Measurements from ENCODE around the gene SNRNP48.
A peak's percentile ranks its signal among the peaks of the same experiment; 100 is the strongest.

The SNRNP48 gene

GRCh38 chr6:7594579-7595125 lies 4.7 kb downstream of the SNRNP48 start:
- DNase-seq (ENCODE audit: low spot score): no peak

DNA sequence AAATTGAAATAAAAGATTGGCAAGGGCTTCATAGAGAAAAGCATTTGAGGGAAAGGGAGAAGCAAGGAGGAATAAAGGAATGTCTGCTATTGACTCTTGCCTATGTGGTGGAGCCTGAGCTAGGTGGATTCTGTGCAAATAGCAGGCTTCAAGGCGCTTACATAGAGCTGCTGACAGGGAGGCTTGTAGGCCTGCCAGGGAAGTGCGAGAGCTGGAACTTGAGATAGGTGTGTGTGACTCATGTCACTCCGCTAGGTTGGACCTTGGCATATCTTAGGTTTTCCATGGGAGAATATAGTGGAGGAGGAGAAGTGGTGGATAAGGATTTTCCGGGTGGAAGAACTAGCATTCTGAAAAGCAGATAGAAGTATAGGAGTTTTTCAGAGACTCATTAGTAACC lies 14.0 kb downstream of the SNRNP48 start:
- DNase-seq (ENCODE audit: low spot score): no peak

GRCh38 chr6:7604506-7604905 lies 14.5 kb downstream of the SNRNP48 start:
- DNase-seq (ENCODE audit: low spot score): no peak

DNA sequence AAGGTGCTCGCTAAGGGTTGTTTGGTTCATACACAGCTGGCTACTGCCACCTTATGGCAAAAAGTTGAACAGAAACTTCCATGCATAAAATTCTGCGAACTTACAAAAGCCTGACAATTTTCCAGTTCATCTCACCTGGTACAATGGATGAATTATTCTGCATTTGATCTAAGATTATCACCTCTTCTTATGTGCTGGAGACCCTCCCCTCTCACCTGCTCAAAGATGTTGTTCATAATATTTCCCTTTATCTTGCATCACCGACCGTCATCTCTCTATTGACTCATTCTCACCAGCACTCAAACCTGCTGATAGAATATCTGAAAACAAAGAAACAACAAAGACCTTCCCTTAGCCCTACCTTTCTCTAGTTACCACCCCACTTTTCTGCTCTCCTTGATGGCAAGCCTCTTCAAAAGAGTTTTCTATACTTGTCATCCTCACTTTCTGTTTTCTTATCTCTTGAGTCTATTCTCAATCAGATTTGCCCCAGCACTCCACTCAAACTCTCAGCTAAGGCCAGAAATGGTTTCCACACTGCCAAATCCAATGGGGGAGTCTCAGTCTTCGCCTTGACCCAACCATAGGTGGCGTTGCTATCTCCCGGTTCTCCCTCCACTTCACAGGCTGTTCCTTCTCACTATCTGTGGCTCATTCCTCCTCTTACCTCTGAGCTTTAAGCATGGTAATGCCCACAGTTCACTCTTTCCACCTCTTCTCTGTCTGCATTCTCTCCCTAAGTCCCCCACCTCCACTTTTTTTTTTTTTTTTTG lies 25.8 kb downstream of the SNRNP48 start:
- peak; percentile 67 for DNase-seq (ENCODE audit: low spot score)

DNA sequence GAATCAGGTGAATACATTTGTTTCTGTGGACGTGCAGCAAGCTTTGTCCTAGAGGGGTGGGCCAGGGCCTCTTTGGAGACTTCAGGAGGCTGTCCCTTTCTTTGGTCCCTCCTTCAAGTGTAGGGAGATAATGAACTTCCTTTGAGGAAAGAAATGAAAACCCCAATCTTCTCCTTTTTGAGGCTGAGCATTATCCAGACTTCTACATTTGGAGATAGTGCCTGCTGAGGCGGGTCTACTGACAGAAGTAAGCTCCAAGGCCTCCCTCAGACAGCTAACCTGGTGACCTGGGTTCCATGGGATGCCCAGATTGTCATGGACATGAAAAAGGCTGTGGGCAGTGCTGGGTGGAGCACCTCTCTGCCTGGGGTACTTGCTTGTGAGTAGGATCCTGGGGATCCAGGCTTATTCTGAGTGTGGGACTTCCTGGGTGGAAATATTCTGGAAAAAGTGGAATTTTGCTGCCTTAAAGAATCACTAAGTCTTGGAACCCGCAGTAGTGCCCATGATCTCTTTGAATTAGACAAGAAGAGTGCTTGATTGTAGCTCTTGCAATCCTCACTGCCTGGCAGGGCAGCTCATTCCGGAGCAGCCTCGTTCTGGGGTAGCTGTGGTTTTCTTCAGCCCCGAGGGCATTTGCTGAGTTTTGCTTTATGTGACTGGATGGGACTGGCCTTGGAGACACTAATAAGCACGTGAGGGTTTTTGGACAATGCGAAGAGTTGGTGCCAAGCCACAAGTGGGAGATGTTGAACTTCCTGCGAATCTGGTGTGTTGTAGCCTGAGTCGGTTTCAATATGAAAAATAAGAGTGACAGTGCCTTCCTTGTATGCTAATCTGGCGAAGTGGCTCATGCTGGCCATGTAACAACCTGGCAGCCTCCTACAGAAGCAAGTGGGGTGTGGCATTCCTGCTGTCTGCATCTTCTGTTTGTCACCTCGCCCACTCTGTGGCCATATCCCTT lies 28.1 kb downstream of the SNRNP48 start:
- no peak for DNase-seq (ENCODE audit: low spot score)

DNA sequence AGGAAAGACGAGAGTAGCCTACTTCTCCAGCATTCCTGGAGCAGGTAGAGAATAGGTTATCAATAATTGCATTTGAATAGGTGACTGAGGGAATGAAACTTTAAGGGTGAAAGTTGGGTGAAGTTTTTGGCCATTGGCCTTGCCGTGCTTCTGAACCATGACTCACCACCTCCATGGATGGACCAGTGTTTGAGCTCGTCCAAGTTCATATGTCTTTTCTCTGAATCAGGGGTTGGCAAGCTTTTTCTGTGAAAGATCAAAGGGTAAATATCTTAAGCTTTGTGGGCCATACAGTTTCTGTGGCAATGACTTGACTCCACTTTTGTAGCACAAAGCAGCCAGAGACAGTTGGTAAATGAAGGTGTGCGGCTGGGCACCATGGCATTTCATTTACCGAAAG lies 31.8 kb downstream of the SNRNP48 start:
- no peak for DNase-seq (ENCODE audit: low spot score)

- no peak for DNase-seq (ENCODE audit: low spot score)
These were observed 35.1 kb downstream of the SNRNP48 start for GRCh38 chr6:7624796-7625710.

GRCh38 chr6:7628479-7628878 lies 38.5 kb downstream of the SNRNP48 start:
- no peak for DNase-seq (ENCODE audit: low spot score)

GRCh38 chr6:7628909-7629308 lies 38.9 kb downstream of the SNRNP48 start:
- no peak for DNase-seq (ENCODE audit: low spot score)

GRCh38 chr6:7629321-7629720 lies 39.3 kb downstream of the SNRNP48 start:
- DNase-seq (ENCODE audit: low spot score): no peak

DNA sequence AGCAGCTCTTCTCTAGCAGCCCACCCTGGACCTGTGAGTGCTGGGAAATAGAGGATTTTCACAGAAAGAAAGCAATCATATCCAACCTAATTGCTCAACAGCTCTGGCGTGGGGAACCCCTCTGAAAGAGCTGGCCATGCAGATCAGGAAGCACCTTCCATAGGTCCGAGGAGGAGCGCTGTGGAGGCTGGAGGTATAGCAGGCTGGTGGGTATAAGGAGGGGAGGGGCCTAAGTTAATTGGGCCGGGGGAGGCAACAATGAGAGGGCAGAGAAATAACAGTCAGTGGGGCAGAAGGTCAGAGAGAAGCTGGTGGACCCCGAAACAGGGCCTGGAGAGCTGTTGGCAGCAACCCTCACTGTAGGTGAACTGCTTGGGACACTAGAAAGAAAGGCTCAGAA lies 40.8 kb downstream of the SNRNP48 start:
- no peak for DNase-seq (ENCODE audit: low spot score)

DNA sequence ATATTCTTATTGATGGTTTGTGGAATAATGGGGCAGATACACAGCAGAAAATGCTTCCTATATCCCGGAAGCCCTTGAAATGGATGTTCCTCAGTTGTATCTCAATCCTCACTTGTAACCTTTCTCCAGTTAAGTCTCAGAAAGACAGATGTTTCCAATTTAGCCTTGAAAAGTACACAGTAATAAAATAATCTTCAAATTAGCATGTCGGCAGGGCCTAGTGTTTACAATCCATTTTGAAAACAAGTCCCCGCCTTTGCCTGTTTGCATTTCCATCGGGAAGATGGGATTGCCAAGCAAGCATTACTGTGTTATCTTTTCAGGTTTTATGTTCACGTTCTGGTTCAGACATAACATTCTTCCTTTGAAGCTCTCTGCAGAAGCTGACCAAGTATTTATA lies 41.5 kb downstream of the SNRNP48 start:
- DNase-seq (ENCODE audit: low spot score): no peak

- no peak for DNase-seq (ENCODE audit: low spot score)
These were observed 42.7 kb downstream of the SNRNP48 start for GRCh38 chr6:7632501-7633290.

DNA sequence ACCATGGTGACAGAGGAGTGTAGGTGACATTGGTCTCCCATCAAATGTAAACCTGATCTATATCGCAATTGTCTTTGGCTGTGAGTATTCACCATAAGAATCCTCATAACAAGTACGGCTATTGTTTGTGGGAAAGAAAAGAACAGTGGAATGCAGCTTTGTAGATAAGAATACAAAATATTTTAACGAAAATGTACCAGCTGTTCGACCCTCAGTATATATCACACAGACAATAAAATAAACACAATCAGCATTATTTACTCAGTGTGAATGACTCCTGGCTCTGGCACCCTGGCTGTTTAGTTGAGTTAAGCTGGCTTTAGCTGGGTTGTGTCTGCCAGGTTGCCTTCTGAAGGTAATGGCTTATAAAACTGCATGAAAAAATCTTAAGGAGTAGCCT lies 43.4 kb downstream of the SNRNP48 start:
- DNase-seq (ENCODE audit: low spot score): no peak

GRCh38 chr6:7636151-7636550 lies 46.2 kb downstream of the SNRNP48 start:
- DNase-seq (ENCODE audit: low spot score): no peak

DNA sequence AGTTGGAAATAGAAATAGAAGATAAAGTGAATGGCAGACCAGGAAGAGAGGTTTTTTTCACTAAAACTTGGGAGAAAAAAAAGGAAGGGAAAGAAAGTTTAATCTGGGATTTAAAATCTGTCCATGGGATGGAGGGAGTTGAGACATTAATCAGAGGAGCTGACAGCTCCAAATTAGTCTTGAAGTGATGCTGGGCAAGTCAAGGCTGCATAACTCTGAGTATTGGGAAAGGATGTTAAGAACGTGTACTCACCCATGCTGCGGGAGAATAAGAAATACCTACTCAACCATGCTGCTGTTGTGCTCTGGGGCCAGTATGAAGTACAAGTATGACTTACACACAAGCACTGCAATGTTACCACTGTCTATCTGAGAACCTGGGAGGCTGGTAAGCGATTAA lies 47.5 kb downstream of the SNRNP48 start:
- DNase-seq (ENCODE audit: low spot score): no peak

GRCh38 chr6:7639427-7639826 lies 49.4 kb downstream of the SNRNP48 start:
- no peak for DNase-seq (ENCODE audit: low spot score)

DNA sequence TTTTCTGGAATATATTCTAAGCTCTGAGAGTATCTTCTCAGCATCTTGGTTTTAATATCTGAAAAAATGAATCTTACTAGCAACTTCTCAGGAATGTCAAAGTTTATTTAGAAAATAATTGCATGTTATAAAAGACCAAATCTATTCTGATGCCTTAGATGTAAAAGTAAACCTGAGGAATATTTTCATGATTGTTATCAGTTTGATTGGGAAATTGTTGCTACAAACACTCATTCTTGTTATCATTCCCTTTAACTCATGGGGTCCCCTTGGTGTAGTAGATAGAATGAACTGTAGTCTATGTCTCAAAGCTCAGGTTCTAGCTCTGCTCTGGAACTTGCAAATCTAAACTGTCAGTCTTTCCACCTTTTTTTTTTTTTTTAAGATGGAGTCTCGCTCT lies 50.0 kb downstream of the SNRNP48 start:
- DNase-seq (ENCODE audit: low spot score): no peak

- no peak for DNase-seq (ENCODE audit: low spot score)
These were observed 50.9 kb downstream of the SNRNP48 start for GRCh38 chr6:7640607-7641577.

DNA sequence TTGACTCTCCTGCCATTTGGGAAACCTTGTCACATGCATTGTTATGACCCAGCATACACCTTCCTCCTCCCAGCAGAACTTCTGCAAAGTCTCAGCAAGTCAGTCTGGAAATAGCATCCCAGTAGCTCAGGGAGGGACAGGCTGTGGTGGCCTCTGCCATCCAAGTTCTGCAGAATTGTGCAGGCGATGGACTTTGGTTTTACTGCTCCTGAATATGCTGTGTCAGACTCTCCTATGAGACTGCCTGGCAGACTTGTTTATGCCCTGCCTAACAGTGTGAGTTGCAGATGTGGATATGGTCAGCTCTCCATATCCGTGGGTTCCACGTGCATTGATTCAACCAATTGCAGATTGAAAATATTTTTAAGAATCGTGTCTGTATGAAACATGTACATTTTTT lies 52.8 kb downstream of the SNRNP48 start:
- DNase-seq (ENCODE audit: low spot score): no peak
